ENCODE data around the gene DFFA. TPM values are rescaled to one million over a fixed set of nuclear protein-coding genes. Genes with fewer than 3 reads are reported as not detected.
"Not testable (repeated sequence)": the region's sequence is repeated elsewhere in the genome, so short reads cannot be mapped to it uniquely, and the experiment has no call there.

Gene DFFA
- total RNA-seq, 2 experiments from 2014 or later = 34.2 to 36.1 TPM

DNA sequence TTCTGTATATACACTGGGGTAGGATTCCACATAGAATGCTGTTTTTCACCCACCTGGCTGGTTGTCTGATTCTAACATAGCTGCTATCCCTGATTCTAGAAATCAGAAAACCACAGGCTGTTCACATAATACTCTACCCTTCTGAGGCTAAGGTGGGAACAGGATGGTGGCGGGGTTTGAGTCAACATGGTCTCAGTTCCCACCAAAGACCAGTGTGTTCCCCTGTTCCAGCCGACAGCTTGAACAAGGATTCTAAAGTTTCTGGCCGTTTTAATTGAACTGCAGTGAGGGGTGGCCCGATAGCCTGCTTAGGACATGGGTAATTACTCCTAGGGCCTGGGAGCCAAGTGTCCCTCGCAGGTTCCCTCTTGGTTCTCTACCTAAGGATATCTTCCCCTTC, 40.9 kb upstream of the DFFA start:
- H3K9me3 Mint-ChIP-seq = no peaks in the 10 kb centered on the region
- intact Hi-C loops (cut with micrococcal nuclease) = loop anchor here (10.0 kb wide), 1 partner anchor 282 kb away; the partner anchor contains the start of gene CASZ1
- peaks cover 64% of the 10 kb centered on the region for H3K4me1 Mint-ChIP-seq (ENCODE audit: low read depth)
- no peaks in the 10 kb centered on the region for H3K27me3 Mint-ChIP-seq (ENCODE audit: low read depth)
- no peak overlapping the region for H3K27ac Mint-ChIP-seq
- CTCF ChIA-PET = interaction anchor here (0.6 to 11.0 kb wide), 4 partner anchors 12 to 410 kb away, joined by 3 to 85 read pairs (median 3); no protein-coding TSS in a partner anchor
- H3K4me3 Mint-ChIP-seq = no peak overlapping the region
- no peak for DNase-seq
- H3K36me3 Mint-ChIP-seq (ENCODE audit: low read depth) = no peaks in the 10 kb centered on the region

DNA sequence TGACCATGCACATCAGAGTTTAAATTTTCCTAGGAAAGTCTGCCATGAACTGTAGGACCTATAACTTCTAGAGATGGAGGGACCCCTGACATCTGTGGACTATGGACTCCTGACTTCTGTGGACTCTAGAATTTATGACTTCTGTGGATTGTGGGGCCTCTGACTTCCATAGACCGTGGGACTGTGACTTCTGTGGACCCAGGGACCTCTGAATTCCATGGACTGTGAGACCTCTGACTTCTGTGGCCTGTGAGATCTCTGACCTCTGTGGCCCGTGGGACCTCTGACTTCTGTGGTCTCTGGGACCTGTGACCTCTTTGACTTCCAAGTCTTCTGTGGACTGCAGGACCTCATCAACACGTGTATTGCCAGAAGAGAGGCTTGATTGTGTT, 39.2 kb upstream of the DFFA start:
- CTCF ChIA-PET = interaction anchor here (11.0 kb wide), 1 partner anchor 16 kb away, joined by 85 read pairs; no protein-coding TSS in a partner anchor
- no peaks in the 10 kb centered on the region for H3K9me3 Mint-ChIP-seq
- peak overlapping the region; percentile 43 for H3K4me3 Mint-ChIP-seq
- DNase-seq = no peak
- H3K4me1 Mint-ChIP-seq (ENCODE audit: low read depth) = peaks cover 66% of the 10 kb centered on the region
- intact Hi-C loops (cut with micrococcal nuclease) = loop anchor here (1.0 to 10.0 kb wide), 6 partner anchors 16 to 429 kb away; partner anchors contain the start of genes CASZ1 and PEX14
- H3K27ac Mint-ChIP-seq = peak overlapping the region; percentile 86
- H3K27me3 Mint-ChIP-seq (ENCODE audit: low read depth) = no peaks in the 10 kb centered on the region
- H3K36me3 Mint-ChIP-seq (ENCODE audit: low read depth) = no peaks in the 10 kb centered on the region

- H3K4me3 Mint-ChIP-seq = peak overlapping the region; percentile 43
- H3K27me3 Mint-ChIP-seq (ENCODE audit: low read depth) = no peaks in the 10 kb centered on the region
- CTCF ChIA-PET = interaction anchor here (0.5 to 11.0 kb wide), 2 partner anchors 16 to 315 kb away, joined by 3 to 85 read pairs; no protein-coding TSS in a partner anchor
- H3K27ac Mint-ChIP-seq = peak overlapping the region; percentile 86
- H3K4me1 Mint-ChIP-seq (ENCODE audit: low read depth) = peaks cover 59% of the 10 kb centered on the region
- no peaks in the 10 kb centered on the region for H3K36me3 Mint-ChIP-seq (ENCODE audit: low read depth)
- H3K9me3 Mint-ChIP-seq = no peaks in the 10 kb centered on the region
- intact Hi-C loops (cut with micrococcal nuclease) = loop anchor here (1.0 to 10.0 kb wide), 7 partner anchors 16 to 429 kb away; partner anchors contain the start of genes CASZ1 and PEX14
- peak; percentile 93 for DNase-seq
These were observed 38.5 kb upstream of the DFFA start for GRCh38 chr1:10510520-10511493.

DNA sequence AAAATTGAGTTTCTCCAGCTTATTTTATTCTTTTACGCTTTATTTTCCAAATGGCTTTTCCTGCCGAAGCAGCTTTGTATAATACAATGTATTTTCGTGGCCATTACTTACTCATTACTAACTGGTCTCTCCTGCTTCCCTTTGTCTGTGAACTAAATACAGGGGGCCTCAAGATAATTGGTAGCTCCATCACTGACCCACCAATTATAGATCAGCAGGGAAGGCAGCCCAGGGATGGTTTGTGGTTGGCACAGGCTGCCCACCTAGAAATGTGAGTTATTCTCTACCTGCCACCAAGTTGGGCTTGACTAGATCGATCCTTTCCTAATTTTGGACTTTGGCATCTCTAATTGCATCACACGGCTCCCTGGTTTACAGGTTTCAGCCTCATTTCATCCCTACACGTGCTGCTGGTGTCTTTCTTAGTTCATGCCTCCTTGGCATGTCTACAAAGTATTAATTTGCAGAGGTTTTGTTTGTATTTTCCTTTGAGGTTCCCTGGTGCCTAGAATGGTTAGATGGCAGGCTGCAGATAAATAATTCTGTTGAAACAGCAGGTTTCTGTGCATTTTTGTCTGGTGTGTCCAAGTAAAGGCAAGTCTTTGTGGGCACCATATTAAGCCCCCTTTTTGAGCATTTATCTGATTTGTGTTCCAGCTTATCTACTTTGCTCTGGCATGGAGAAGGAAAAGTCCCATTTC, 37.6 kb upstream of the DFFA start:
- H3K27ac Mint-ChIP-seq = peak overlapping the region; percentile 86
- CTCF ChIA-PET = interaction anchor here (0.6 to 11.0 kb wide), 2 partner anchors 15 to 72 kb away, joined by 3 to 85 read pairs; no protein-coding TSS in a partner anchor
- peaks cover 55% of the 10 kb centered on the region for H3K4me1 Mint-ChIP-seq (ENCODE audit: low read depth)
- no peaks in the 10 kb centered on the region for H3K9me3 Mint-ChIP-seq
- intact Hi-C loops (cut with micrococcal nuclease) = loop anchor here (1.0 to 10.0 kb wide), 3 partner anchors 285 to 423 kb away; partner anchors contain the start of gene CASZ1
- DNase-seq = no peak
- no peaks in the 10 kb centered on the region for H3K36me3 Mint-ChIP-seq (ENCODE audit: low read depth)
- H3K4me3 Mint-ChIP-seq = no peak overlapping the region
- no peaks in the 10 kb centered on the region for H3K27me3 Mint-ChIP-seq (ENCODE audit: low read depth)

DNA sequence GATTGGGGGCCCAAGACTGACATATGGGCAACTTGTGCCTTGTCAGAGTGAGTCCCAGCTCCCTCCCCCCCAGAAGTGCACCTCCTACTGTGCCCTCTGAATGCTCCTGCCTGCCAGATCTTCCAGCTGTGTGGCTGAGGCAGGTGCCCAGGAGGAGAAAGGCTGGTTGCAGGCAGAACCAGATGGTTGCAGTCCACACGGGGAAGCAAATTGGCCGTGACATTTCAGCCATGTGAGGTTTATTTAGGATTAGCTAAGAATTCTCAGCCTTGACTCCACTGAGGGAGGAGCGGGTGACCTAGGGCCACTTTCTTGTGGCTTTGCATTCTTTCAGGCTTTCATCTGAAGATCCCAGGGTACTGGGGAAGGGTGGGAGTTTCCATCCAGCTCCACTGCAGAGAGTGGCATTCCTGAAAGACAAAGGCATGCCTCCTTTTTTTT, 36.2 kb upstream of the DFFA start:
- H3K27me3 Mint-ChIP-seq (ENCODE audit: low read depth) = no peaks in the 10 kb centered on the region
- H3K4me1 Mint-ChIP-seq (ENCODE audit: low read depth) = peaks cover 46% of the 10 kb centered on the region
- H3K27ac Mint-ChIP-seq = no peak overlapping the region
- H3K9me3 Mint-ChIP-seq = no peaks in the 10 kb centered on the region
- DNase-seq = no peak
- intact Hi-C loops (cut with micrococcal nuclease) = no loop called here
- no peaks in the 10 kb centered on the region for H3K36me3 Mint-ChIP-seq (ENCODE audit: low read depth)
- no peak overlapping the region for H3K4me3 Mint-ChIP-seq
- CTCF ChIA-PET = interaction anchor here (0.6 to 11.0 kb wide), 7 partner anchors 10 to 753 kb away, joined by 4 to 85 read pairs (median 7); no protein-coding TSS in a partner anchor

GRCh38 chr1:10507111-10507879, 35.0 kb upstream of the DFFA start:
- no peak overlapping the region for H3K27ac Mint-ChIP-seq
- H3K36me3 Mint-ChIP-seq (ENCODE audit: low read depth) = no peaks in the 10 kb centered on the region
- no peaks in the 10 kb centered on the region for H3K27me3 Mint-ChIP-seq (ENCODE audit: low read depth)
- intact Hi-C loops (cut with micrococcal nuclease) = loop anchor here (1.0 kb wide), 1 partner anchor 360 kb away; no protein-coding TSS in a partner anchor
- peaks cover 40% of the 10 kb centered on the region for H3K4me1 Mint-ChIP-seq (ENCODE audit: low read depth)
- CTCF ChIA-PET = interaction anchor here (0.5 to 11.0 kb wide), 12 partner anchors 9 to 551 kb away, joined by 3 to 85 read pairs (median 4); no protein-coding TSS in a partner anchor
- no peaks in the 10 kb centered on the region for H3K9me3 Mint-ChIP-seq
- peak; percentile 70 for DNase-seq
- no peak overlapping the region for H3K4me3 Mint-ChIP-seq

- CTCF ChIA-PET = interaction anchor here (0.7 to 11.0 kb wide), 8 partner anchors 8 to 403 kb away, joined by 3 to 85 read pairs (median 4); no protein-coding TSS in a partner anchor
- Mint-ChIP-seq H3K4me3 (no peak overlapping the region), H3K9me3 (no peaks in the 10 kb centered on the region), H3K27me3 (ENCODE audit: low read depth) (no peaks in the 10 kb centered on the region), H3K36me3 (ENCODE audit: low read depth) (no peaks in the 10 kb centered on the region), H3K27ac (no peak overlapping the region), H3K4me1 (ENCODE audit: low read depth) (peaks cover 41% of the 10 kb centered on the region)
- intact Hi-C loops (cut with micrococcal nuclease) = loop anchor here (1.0 kb wide), 1 partner anchor 361 kb away; no protein-coding TSS in a partner anchor
- no peak for DNase-seq
These were observed 34.3 kb upstream of the DFFA start for GRCh38 chr1:10506677-10507047.

- peaks cover 36% of the 10 kb centered on the region for H3K4me1 Mint-ChIP-seq (ENCODE audit: low read depth)
- DNase-seq; H3K27me3 Mint-ChIP-seq (ENCODE audit: low read depth); H3K4me3 Mint-ChIP-seq; intact Hi-C loops (cut with micrococcal nuclease); H3K9me3 Mint-ChIP-seq; H3K36me3 Mint-ChIP-seq (ENCODE audit: low read depth); H3K27ac Mint-ChIP-seq: not testable (repeated sequence)
- CTCF ChIA-PET = interaction anchor here (2.3 to 11.0 kb wide), 3 partner anchors 7 to 17 kb away, joined by 11 to 85 read pairs (median 12); no protein-coding TSS in a partner anchor
These were observed 33.8 kb upstream of the DFFA start for GRCh38 chr1:10506046-10506676.

GRCh38 chr1:10504249-10504648, 31.9 kb upstream of the DFFA start:
- no peak overlapping the region for H3K27ac Mint-ChIP-seq
- no peaks in the 10 kb centered on the region for H3K36me3 Mint-ChIP-seq (ENCODE audit: low read depth)
- CTCF ChIA-PET = interaction anchor here (11.0 kb wide), 1 partner anchor 9 kb away, joined by 85 read pairs; no protein-coding TSS in a partner anchor
- DNase-seq = no peak
- peaks cover 23% of the 10 kb centered on the region for H3K4me1 Mint-ChIP-seq (ENCODE audit: low read depth)
- H3K9me3 Mint-ChIP-seq = no peaks in the 10 kb centered on the region
- no peaks in the 10 kb centered on the region for H3K27me3 Mint-ChIP-seq (ENCODE audit: low read depth)
- H3K4me3 Mint-ChIP-seq = no peak overlapping the region
- intact Hi-C loops (cut with micrococcal nuclease) = no loop called here

GRCh38 chr1:10502206-10502605, 29.9 kb upstream of the DFFA start:
- intact Hi-C loops (cut with micrococcal nuclease) = no loop called here
- CTCF ChIA-PET = interaction anchor here (0.7 kb wide), 1 partner anchor 16 kb away, joined by 4 read pairs; no protein-coding TSS in a partner anchor

GRCh38 chr1:10498231-10498630, 25.9 kb upstream of the DFFA start:
- intact Hi-C loops (cut with micrococcal nuclease) = loop anchor here (5.0 kb wide), 1 partner anchor 64 kb away; no protein-coding TSS in a partner anchor
- Mint-ChIP-seq H3K4me3 (no peak overlapping the region), H3K27ac (no peak overlapping the region), H3K27me3 (ENCODE audit: low read depth) (no peaks in the 10 kb centered on the region), H3K9me3 (no peaks in the 10 kb centered on the region), H3K36me3 (ENCODE audit: low read depth) (peaks cover 11% of the 10 kb centered on the region), H3K4me1 (ENCODE audit: low read depth) (peaks cover 48% of the 10 kb centered on the region)
- no peak for DNase-seq
- CTCF ChIA-PET = interaction anchor here (0.6 to 1.6 kb wide), 2 partner anchors 9 to 111 kb away, joined by 4 to 12 read pairs; no protein-coding TSS in a partner anchor

More at GRCh38 chr1:10502206-10502605, 29.9 kb upstream of the DFFA start:
- peaks cover 27% of the 10 kb centered on the region for H3K4me1 Mint-ChIP-seq (ENCODE audit: low read depth)
- no peaks in the 10 kb centered on the region for H3K9me3 Mint-ChIP-seq
- H3K27me3 Mint-ChIP-seq (ENCODE audit: low read depth) = no peaks in the 10 kb centered on the region
- H3K36me3 Mint-ChIP-seq (ENCODE audit: low read depth) = no peaks in the 10 kb centered on the region
- no peak overlapping the region for H3K4me3 Mint-ChIP-seq
- no peak for DNase-seq
- no peak overlapping the region for H3K27ac Mint-ChIP-seq

Measured in activated naive CD4-positive, alpha-beta T cell treated with anti-CD3 and anti-CD28 coated beads for 36 hours (primary cell).